WERI-Rb-1 (cell line): ENCODE data around the gene TPD52L2.

ENCODE experiments used
- DNase-seq: peaks from one replicate; pipeline ENCODE4 v3.0.0-alpha.2; 2020
- H3K27ac ChIP-seq: fragments of 250-450 bp; sonication (Bioruptor Pico); 2 replicates; pipeline ENCODE4 v1.5.1; 2020; ENCODE audit warnings: mild to moderate bottlenecking, moderate library complexity
- H3K27me3 ChIP-seq: fragments of 250-450 bp; sonication (Bioruptor Pico); 2 replicates; pipeline ENCODE4 v1.5.1; 2021; ENCODE audit warnings: mild to moderate bottlenecking, low read depth, moderate library complexity; ENCODE audit not compliant: insufficient read depth, severe bottlenecking
- H3K36me3 ChIP-seq: fragments of 250-450 bp; sonication (Bioruptor Pico); 2 replicates; pipeline ENCODE4 v1.5.1; 2020; ENCODE audit warnings: mild to moderate bottlenecking, moderate library complexity
- H3K4me3 ChIP-seq: 2 replicates; pipeline ENCODE4 v1.5.1; 2011; ENCODE audit warnings: low read depth, mild to moderate bottlenecking, control low read depth, low read length
- H3K9me3 ChIP-seq: fragments of 250-450 bp; sonication (Bioruptor Pico); 2 replicates; pipeline ENCODE4 v1.5.1; 2021; ENCODE audit warnings: mild to moderate bottlenecking, moderate library complexity; ENCODE audit not compliant: severe bottlenecking
- TF ChIP-seq, protein P1 (sequence below): IDR thresholded peaks from 2 replicates; pipeline ENCODE4 v1.5.1; 2011; ENCODE audit warnings: low read depth, mild to moderate bottlenecking, control low read depth, inconsistent platforms, low read length

TPD52L2 gene

GRCh38 chr20:63891061-63892002 lies 26.3 kb downstream of the TPD52L2 start:
- DNase-seq = peak; percentile 11
- no peaks in the 10 kb centered on the region for H3K9me3 ChIP-seq
- H3K4me3 ChIP-seq = no peak overlapping the region
- H3K27me3 ChIP-seq = no peaks in the 10 kb centered on the region
- no peak overlapping the region for H3K27ac ChIP-seq
- no peaks in the 10 kb centered on the region for H3K36me3 ChIP-seq
- TF ChIP-seq, protein P1, sequence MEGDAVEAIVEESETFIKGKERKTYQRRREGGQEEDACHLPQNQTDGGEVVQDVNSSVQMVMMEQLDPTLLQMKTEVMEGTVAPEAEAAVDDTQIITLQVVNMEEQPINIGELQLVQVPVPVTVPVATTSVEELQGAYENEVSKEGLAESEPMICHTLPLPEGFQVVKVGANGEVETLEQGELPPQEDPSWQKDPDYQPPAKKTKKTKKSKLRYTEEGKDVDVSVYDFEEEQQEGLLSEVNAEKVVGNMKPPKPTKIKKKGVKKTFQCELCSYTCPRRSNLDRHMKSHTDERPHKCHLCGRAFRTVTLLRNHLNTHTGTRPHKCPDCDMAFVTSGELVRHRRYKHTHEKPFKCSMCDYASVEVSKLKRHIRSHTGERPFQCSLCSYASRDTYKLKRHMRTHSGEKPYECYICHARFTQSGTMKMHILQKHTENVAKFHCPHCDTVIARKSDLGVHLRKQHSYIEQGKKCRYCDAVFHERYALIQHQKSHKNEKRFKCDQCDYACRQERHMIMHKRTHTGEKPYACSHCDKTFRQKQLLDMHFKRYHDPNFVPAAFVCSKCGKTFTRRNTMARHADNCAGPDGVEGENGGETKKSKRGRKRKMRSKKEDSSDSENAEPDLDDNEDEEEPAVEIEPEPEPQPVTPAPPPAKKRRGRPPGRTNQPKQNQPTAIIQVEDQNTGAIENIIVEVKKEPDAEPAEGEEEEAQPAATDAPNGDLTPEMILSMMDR = no peak

GRCh38 chr20:63892402-63892801 lies 27.3 kb downstream of the TPD52L2 start:
- no peak for DNase-seq
- no peaks in the 10 kb centered on the region for H3K27me3 ChIP-seq
- no peaks in the 10 kb centered on the region for H3K9me3 ChIP-seq
- TF ChIP-seq, protein P1 = no peak
- H3K4me3 ChIP-seq = no peak overlapping the region
- H3K36me3 ChIP-seq = no peaks in the 10 kb centered on the region; the same call in 1 of the 2 replicates
- H3K27ac ChIP-seq = no peak overlapping the region

DNA sequence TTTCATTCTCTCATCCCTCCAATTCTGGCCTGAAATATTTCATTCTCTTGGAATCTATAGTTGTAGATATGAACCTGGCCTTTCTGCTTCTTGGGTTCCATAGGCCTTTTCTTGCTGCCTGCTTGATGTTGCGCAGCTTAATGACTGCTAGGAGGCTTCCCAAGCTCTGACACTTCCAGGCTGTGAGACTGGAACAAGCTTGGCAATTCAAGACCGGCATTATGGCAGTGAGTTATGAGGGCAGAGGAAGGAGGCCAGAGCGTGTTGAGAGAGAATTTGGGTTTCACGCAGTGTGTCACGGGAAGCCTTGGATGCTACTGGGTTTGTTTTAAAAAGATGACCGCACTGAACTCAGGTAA lies 28.9 kb downstream of the TPD52L2 start:
- Histone ChIP-seq H3K27me3 (no peaks in the 10 kb centered on the region), H3K4me3 (peak overlapping the region; percentile 46; the same call in 1 of the 2 replicates), H3K9me3 (no peaks in the 10 kb centered on the region), H3K27ac (no peak overlapping the region), H3K36me3 (no peaks in the 10 kb centered on the region; the same call in none of the 2 replicates)
- TF ChIP-seq, protein P1 = no peak
- no peak for DNase-seq

- no peaks in the 10 kb centered on the region; the same call in none of the 2 replicates for H3K36me3 ChIP-seq
- peak; percentile 88 for DNase-seq
Measured at GRCh38 chr20:63894358-63895201, 29.5 kb downstream of the TPD52L2 start, which contains the start of gene DNAJC5. Gene DNAJC5 (plus strand): TSS chr20:63895126. CDS start chr20:63928346, 33,220 bp downstream.

GRCh38 chr20:63895202-63895951 lies 30.3 kb downstream of the TPD52L2 start:
- TF ChIP-seq, protein P1 = no peak
- Histone ChIP-seq H3K27me3 (no peaks in the 10 kb centered on the region), H3K27ac (peak overlapping the region; percentile 75), H3K36me3 (no peaks in the 10 kb centered on the region; the same call in none of the 2 replicates), H3K4me3 (peak overlapping the region; percentile 62), H3K9me3 (no peaks in the 10 kb centered on the region)
- DNase-seq = no peak

More at GRCh38 chr20:63894358-63895201, 29.5 kb downstream of the TPD52L2 start, which contains the start of gene DNAJC5:
- Histone ChIP-seq H3K4me3 (peak within 1 kb of the TSS; percentile 62), H3K9me3 (no peaks in the 10 kb centered on the region), H3K27me3 (no peaks in the 10 kb centered on the region), H3K27ac (peak within 1 kb of the TSS; percentile 75)
- TF ChIP-seq, protein P1 = no peak
